ENCODE data around the gene MED23.

- no peak for TF ChIP-seq CTCF (IDR thresholded peaks at IDR 0.05)
- TF ChIP-seq POLR2A (IDR thresholded peaks at IDR 0.05), result no peak
- TF ChIP-seq POLR2AphosphoS5 (IDR thresholded peaks at IDR 0.05), result no peak
- TF ChIP-seq EP300 (IDR thresholded peaks at IDR 0.05), result no peak
These were observed 24.4 kb upstream of the MED23 start for GRCh38 chr6:131652472-131652871.

Measured in suprapubic skin (tissue), 4 donors.